HEK293 (cell line): ENCODE measurements around the gene FBXO9.

ENCODE experiments used
- CTCF ChIA-PET: fragments of 350-600 bp; formaldehyde crosslinking; extraction: SDS; loops from one replicate; lab custom pipeline; 2021; ENCODE audit warnings: antibody characterized with exemption; lab: Yijun Ruan, JAX
- POLR2A ChIA-PET: fragments of 300-600 bp; formaldehyde crosslinking; extraction: SDS; loops from one replicate; lab custom pipeline; 2020; ENCODE audit warnings: antibody characterized with exemption, inconsistent platforms; lab: Yijun Ruan, JAX
- H3K27ac ChIP-seq: fragments of 200-500 bp; sonication (Bioruptor generic); 2 replicates; pipeline ENCODE4 v1.5.1; 2014; ENCODE audit warnings: low read depth, low read length, control low read depth, inconsistent platforms; ENCODE audit errors: extremely low read depth
- H3K36me3 ChIP-seq, 2 experiments: fragments of 200-500 bp in 1 of 2; sonication (Bioruptor generic) in 1 of 2; 1 replicate in 1 of 2; 2 replicates in 1 of 2; pipeline ENCODE4 v1.5.1; 2014 to 2017; ENCODE audit warnings: inconsistent platforms in 2 of 2, low read length in 2 of 2; ENCODE audit not compliant: control insufficient read depth in 2 of 2, insufficient read depth in 1 of 2
- H3K4me1 ChIP-seq: fragments of 200-500 bp; sonication (Bioruptor generic); 2 replicates; pipeline ENCODE4 v1.5.1; 2014; ENCODE audit warnings: mild to moderate bottlenecking, low read length, inconsistent platforms; ENCODE audit not compliant: control insufficient read depth, insufficient read depth
- H3K4me3 ChIP-seq: 2 replicates; pipeline ENCODE4 v1.5.1; 2011; ENCODE audit warnings: low read depth, mild to moderate bottlenecking, control low read depth, low read length, moderate library complexity
- H3K9me3 ChIP-seq: fragments of 200-500 bp; sonication (Bioruptor generic); 2 replicates; pipeline ENCODE4 v1.5.1; 2014; ENCODE audit warnings: low read depth, low read length, inconsistent platforms; ENCODE audit not compliant: control insufficient read depth, insufficient read depth
- ELK4 ChIP-seq: IDR thresholded peaks from 2 replicates; pipeline ENCODE4 v1.6.1; 2011; ENCODE audit warnings: mild to moderate bottlenecking, low read depth, low read length, borderline replicate concordance
- FEZF1 ChIP-seq: fragments of 450-650 bp; formaldehyde crosslinking; IDR thresholded peaks from 2 replicates; pipeline ENCODE4 v1.5.1; 2016; ENCODE audit warnings: missing biosample characterization, missing genetic modification characterization
- KLF10 ChIP-seq: fragments of 450-650 bp; IDR thresholded peaks from 2 replicates; pipeline ENCODE4 v1.5.1; 2018; ENCODE audit warnings: missing biosample characterization, mild to moderate bottlenecking, missing genetic modification characterization
- KLF7 ChIP-seq: fragments of 450-650 bp; formaldehyde crosslinking; IDR thresholded peaks from 2 replicates; pipeline ENCODE4 v1.5.1; 2016; ENCODE audit warnings: missing biosample characterization, missing genetic modification characterization, borderline replicate concordance
- OSR2 ChIP-seq: fragments of 450-650 bp; formaldehyde crosslinking; IDR thresholded peaks from 2 replicates; pipeline ENCODE4 v1.5.1; 2016; ENCODE audit warnings: missing biosample characterization, missing genetic modification characterization
- PRDM6 ChIP-seq: fragments of 450-650 bp; formaldehyde crosslinking; IDR thresholded peaks from 2 replicates; pipeline ENCODE4 v1.5.1; 2017; ENCODE audit warnings: missing biosample characterization, missing genetic modification characterization
- SETDB1 ChIP-seq: IDR thresholded peaks from one replicate; pipeline ENCODE4 v1.6.1; 2017; ENCODE audit warnings: mild to moderate bottlenecking, low read length, moderate library complexity, mixed read lengths; ENCODE audit not compliant: insufficient read length
- TCF7L2 ChIP-seq: IDR thresholded peaks from 2 replicates; pipeline ENCODE4 v1.6.1; 2011; ENCODE audit warnings: low read depth, mild to moderate bottlenecking, inconsistent platforms, low read length, moderate library complexity, borderline replicate concordance
- ZFP3 ChIP-seq: fragments of 450-650 bp; formaldehyde crosslinking; IDR thresholded peaks from 2 replicates; pipeline ENCODE4 v1.5.1; 2016; ENCODE audit warnings: low read depth, missing biosample characterization, missing genetic modification characterization
- ZNF155 ChIP-seq: fragments of 450-650 bp; formaldehyde crosslinking; IDR thresholded peaks from 2 replicates; pipeline ENCODE4 v1.5.1; 2016; ENCODE audit warnings: missing biosample characterization, missing genetic modification characterization
- ZNF174 ChIP-seq: fragments of 450-650 bp; formaldehyde crosslinking; IDR thresholded peaks from 2 replicates; pipeline ENCODE4 v1.5.0; 2017; ENCODE audit warnings: missing biosample characterization, mild to moderate bottlenecking, missing genetic modification characterization
- ZNF184 ChIP-seq: fragments of 450-650 bp; IDR thresholded peaks from 2 replicates; pipeline ENCODE4 v1.5.1; 2018; ENCODE audit warnings: missing biosample characterization, mild to moderate bottlenecking, missing genetic modification characterization
- ZNF19 ChIP-seq: fragments of 450-650 bp; formaldehyde crosslinking; IDR thresholded peaks from 2 replicates; pipeline ENCODE4; 2016; ENCODE audit warnings: missing biosample characterization, missing genetic modification characterization, low read depth
- ZNF274 ChIP-seq, 2 experiments: fragments of 200-500 bp in 1 of 2; fragments of 450-650 bp in 1 of 2; sonication (Bioruptor generic) in 1 of 2; formaldehyde crosslinking in 1 of 2; IDR thresholded peaks; 2 replicates each; pipeline versions ENCODE4 v1.5.1 to v1.6.1; 2014 to 2016; ENCODE audit warnings: borderline replicate concordance in 1 of 2, inconsistent platforms in 1 of 2, low read length in 1 of 2, missing biosample characterization in 1 of 2, missing genetic modification characterization in 1 of 2
- ZNF292 ChIP-seq: fragments of 450-650 bp; formaldehyde crosslinking; IDR thresholded peaks from 2 replicates; pipeline ENCODE4 v1.5.1; 2016; ENCODE audit warnings: low read depth, missing biosample characterization, missing genetic modification characterization, borderline replicate concordance
- ZNF302 ChIP-seq: fragments of 450-650 bp; formaldehyde crosslinking; IDR thresholded peaks from 2 replicates; pipeline ENCODE4 v1.5.1; 2016; ENCODE audit warnings: missing biosample characterization, missing genetic modification characterization, low read depth
- ZNF391 ChIP-seq: fragments of 450-650 bp; formaldehyde crosslinking; IDR thresholded peaks from 2 replicates; pipeline ENCODE4 v1.5.1; 2016; ENCODE audit warnings: low read depth, missing biosample characterization, missing genetic modification characterization, borderline replicate concordance
- ZNF394 ChIP-seq: fragments of 450-650 bp; formaldehyde crosslinking; IDR thresholded peaks from 2 replicates; pipeline ENCODE4 v1.5.1; 2016; ENCODE audit warnings: missing biosample characterization, missing genetic modification characterization, mild to moderate bottlenecking, moderate library complexity, borderline replicate concordance
- ZNF416 ChIP-seq: fragments of 450-650 bp; formaldehyde crosslinking; IDR thresholded peaks from 2 replicates; pipeline ENCODE4 v1.5.1; 2016; ENCODE audit warnings: missing biosample characterization, missing genetic modification characterization
- ZNF423 ChIP-seq: fragments of 450-650 bp; formaldehyde crosslinking; IDR thresholded peaks from 2 replicates; pipeline ENCODE4 v1.5.1; 2016; ENCODE audit warnings: missing biosample characterization, missing genetic modification characterization
- ZNF433 ChIP-seq: fragments of 450-650 bp; formaldehyde crosslinking; IDR thresholded peaks from 2 replicates; pipeline ENCODE4 v1.5.1; 2016; ENCODE audit warnings: missing biosample characterization, missing genetic modification characterization, low read depth
- ZNF501 ChIP-seq: fragments of 450-650 bp; formaldehyde crosslinking; IDR thresholded peaks from 2 replicates; pipeline ENCODE4 v1.5.1; 2016; ENCODE audit warnings: missing biosample characterization, missing genetic modification characterization
- ZNF521 ChIP-seq: fragments of 450-650 bp; formaldehyde crosslinking; IDR thresholded peaks from 2 replicates; pipeline ENCODE4 v1.5.1; 2017; ENCODE audit warnings: missing biosample characterization, mild to moderate bottlenecking, missing genetic modification characterization
- ZNF530 ChIP-seq: fragments of 450-650 bp; formaldehyde crosslinking; IDR thresholded peaks from 2 replicates; pipeline ENCODE4 v1.5.1; 2016; ENCODE audit warnings: low read depth, missing biosample characterization, missing genetic modification characterization
- ZNF624 ChIP-seq: fragments of 450-650 bp; formaldehyde crosslinking; IDR thresholded peaks from 2 replicates; pipeline ENCODE4 v1.5.1; 2017; ENCODE audit warnings: missing biosample characterization, missing genetic modification characterization
- ZNF670 ChIP-seq: fragments of 450-650 bp; formaldehyde crosslinking; IDR thresholded peaks from 2 replicates; pipeline ENCODE4 v1.5.1; 2016; ENCODE audit warnings: missing biosample characterization, missing genetic modification characterization, low read depth
- ZNF843 ChIP-seq: fragments of 450-650 bp; formaldehyde crosslinking; IDR thresholded peaks from 2 replicates; pipeline ENCODE4 v1.5.1; 2016; ENCODE audit warnings: missing biosample characterization, missing genetic modification characterization
- ZSCAN18 ChIP-seq: fragments of 450-650 bp; formaldehyde crosslinking; IDR thresholded peaks from 2 replicates; pipeline ENCODE4 v1.5.1; 2016; ENCODE audit warnings: missing biosample characterization, missing genetic modification characterization
- ZSCAN5A ChIP-seq: fragments of 450-650 bp; formaldehyde crosslinking; IDR thresholded peaks from 2 replicates; pipeline ENCODE4 v1.5.1; 2016; ENCODE audit warnings: missing biosample characterization, missing genetic modification characterization

The FBXO9 gene

GRCh38 chr6:53089948-53090347 is 24.7 kb downstream of the FBXO9 start:
- no peaks in the 10 kb centered on the region for H3K9me3 ChIP-seq
- H3K36me3 ChIP-seq: peaks cover 80 to 84% of the 10 kb centered on the region in 2 experiments
- ChIA-PET CTCF (no interaction called here), POLR2A (no interaction called here)
- H3K4me3 ChIP-seq: no peak overlapping the region
- peaks cover 7% of the 10 kb centered on the region; the same call in 1 of the 2 replicates for H3K4me1 ChIP-seq
- TF ChIP-seq ZNF292 (no peak), ZNF174 (tag by site-specific recombination) (no peak), KLF7 (tag by site-specific recombination) (no peak), ZFP3 (tag by site-specific recombination) (no peak), ZNF624 (tag by site-specific recombination) (no peak), ZNF530 (tag by site-specific recombination) (no peak), ZNF391 (tag by site-specific recombination) (no peak), ZSCAN18 (tag by site-specific recombination) (no peak), TCF7L2 (no peak), ZNF416 (tag by site-specific recombination) (no peak), ZNF501 (no peak), ZSCAN5A (tag by site-specific recombination) (no peak), KLF10 (tag by site-specific recombination) (no peak)
- no peak overlapping the region for H3K27ac ChIP-seq

- ChIA-PET POLR2A (no interaction called here), CTCF (interaction anchor here (0.6 kb wide), 1 partner anchor 443 kb away, joined by 3 read pairs; no protein-coding TSS in a partner anchor)
- H3K27ac ChIP-seq: no peak overlapping the region
- peaks cover 7% of the 10 kb centered on the region; the same call in 1 of the 2 replicates for H3K4me1 ChIP-seq
- no peak overlapping the region for H3K4me3 ChIP-seq
- no peaks in the 10 kb centered on the region for H3K9me3 ChIP-seq
- H3K36me3 ChIP-seq: peaks cover 81 to 85% of the 10 kb centered on the region in 2 experiments
- no peak for TF ChIP-seq ZNF423 (tag by site-specific recombination)
- TF ChIP-seq ZNF302 (tag by site-specific recombination): no peak
- no peak for TF ChIP-seq PRDM6 (tag by site-specific recombination)
- TF ChIP-seq ZNF433 (tag by site-specific recombination): no peak
- TF ChIP-seq ZNF843: no peak
- no peak for TF ChIP-seq ZNF394 (tag by site-specific recombination)
- TF ChIP-seq SETDB1: no peak
- no peak for TF ChIP-seq ELK4
- no peak for TF ChIP-seq ZNF521
- TF ChIP-seq ZNF155 (tag by site-specific recombination): no peak
- TF ChIP-seq ZSCAN18 (tag by site-specific recombination): no peak
- no peak for TF ChIP-seq ZNF19 (tag by site-specific recombination)
- no peak for TF ChIP-seq FEZF1
- TF ChIP-seq OSR2 (tag by site-specific recombination): no peak
- TF ChIP-seq ZNF184 (tag by site-specific recombination): no peak
- TF ChIP-seq ZNF670 (tag by site-specific recombination): no peak
- no peak for TF ChIP-seq ZNF274 (IDR thresholded peaks at IDR 0.05; ENCODE audit: low read length)
- TF ChIP-seq ZNF274 (tag by site-specific recombination; IDR thresholded peaks at IDR 0.05; ENCODE audit: borderline replicate concordance): no peak
Measured at GRCh38 chr6:53090576-53090975, 25.4 kb downstream of the FBXO9 start.
